B cell (primary cell): ENCODE results near the gene GNE. TPM values are rescaled to one million over a fixed set of nuclear protein-coding genes. Genes with fewer than 3 reads are reported as not detected.

Experiments used
- ATAC-seq: fragments of 200-7000 bp; cut with Tn5 transposase; one replicate; pipeline ENCODE4 v1.10.0; 2021; ENCODE audit warnings: low read depth, mild to moderate bottlenecking, moderate number of reproducible peaks, moderate library complexity
- CTCF ChIA-PET: fragments of 350-600 bp; sonication (Branson Sonifier 250); formaldehyde crosslinking; loops from one replicate; lab custom pipeline; 2021; ENCODE audit warnings: antibody characterized with exemption, inconsistent platforms; lab: Charles Lee
- POLR2A ChIA-PET: fragments of 350-600 bp; sonication (Branson Sonifier 250); formaldehyde crosslinking; loops from one replicate; lab custom pipeline; 2021; ENCODE audit warnings: antibody characterized with exemption; lab: Charles Lee
- DNase-seq: peaks from one replicate; pipeline ENCODE4 v3.0.0; 2013
- H2AFZ ChIP-seq: 2 replicates; pipeline ENCODE4 v1.6.1; 2012; ENCODE audit warnings: mild to moderate bottlenecking, low read depth, low read length; ENCODE audit not compliant: insufficient read depth, poor library complexity, severe bottlenecking
- H3K27ac ChIP-seq, 2 donors: 1 replicate in 1 of 2; 2 replicates in 1 of 2; pipeline ENCODE4 v1.5.1; 2012 to 2013; ENCODE audit warnings: low read length in 2 of 2, mild to moderate bottlenecking in 2 of 2, moderate library complexity in 1 of 2
- H3K27me3 ChIP-seq, 4 experiments: fragments of 200-600 bp in 1 of 4; sonication (generic) in 1 of 4; replicated peaks in 1 of 4; 1 replicate in 2 of 4; 2 replicates in 2 of 4; pipeline versions ENCODE4 v1.6.1 to v1.7.0; 2013 to 2016; ENCODE audit warnings: low read length in 3 of 4, mild to moderate bottlenecking in 2 of 4, mixed read lengths in 1 of 4, moderate library complexity in 1 of 4; ENCODE audit not compliant: insufficient read depth in 4 of 4, control insufficient read depth in 3 of 4; ENCODE audit errors: control extremely low read depth in 1 of 4
- H3K36me3 ChIP-seq, 2 experiments: replicated peaks in 1 of 2; 1 replicate in 1 of 2; 2 replicates in 1 of 2; pipeline versions ENCODE4 v1.6.1 to v1.7.1; 2013; ENCODE audit warnings: low read length in 1 of 2; ENCODE audit not compliant: insufficient read depth in 2 of 2, control insufficient read depth in 1 of 2; ENCODE audit errors: control extremely low read depth in 1 of 2, extremely low read depth in 1 of 2
- H3K4me1 ChIP-seq, 2 donors: fragments of 200-600 bp in 1 of 2; sonication (generic) in 1 of 2; 1 replicate in 1 of 2; 2 replicates in 1 of 2; pipeline versions ENCODE4 v1.5.1 to v1.6.1; 2013 to 2017; ENCODE audit warnings: low read length in 2 of 2; ENCODE audit not compliant: control insufficient read depth in 2 of 2, insufficient read depth in 2 of 2
- H3K4me2 ChIP-seq: replicated peaks from 2 replicates; pipeline ENCODE3; 2012; ENCODE audit warnings: mild to moderate bottlenecking, low read depth, low read length; ENCODE audit not compliant: poor library complexity, severe bottlenecking
- H3K4me3 ChIP-seq, 5 experiments: fragments of 200-600 bp in 1 of 5; sonication (generic) in 1 of 5; 1 replicate in 3 of 5; 2 replicates in 2 of 5; pipeline versions ENCODE4 v1.5.1 to v1.7.0; 2011 to 2016; ENCODE audit warnings: low read length in 4 of 5, mild to moderate bottlenecking in 4 of 5, low read depth in 2 of 5, control low read depth in 1 of 5, moderate library complexity in 1 of 5; ENCODE audit not compliant: insufficient read depth in 1 of 5; ENCODE audit errors: control extremely low read depth in 1 of 5, extremely low read depth in 1 of 5
- H3K79me2 ChIP-seq: fragments of 200-600 bp; sonication (generic); one replicate; pipeline ENCODE4 v1.6.0; 2016; ENCODE audit warnings: low read length; ENCODE audit not compliant: control insufficient read depth, insufficient read depth
- H3K9ac ChIP-seq: fragments of 200-600 bp; sonication (generic); 2 replicates; pipeline ENCODE4 v1.6.1; 2017; ENCODE audit warnings: mild to moderate bottlenecking, low read length, moderate library complexity
- H3K9me3 ChIP-seq, 3 donors: one replicate each; pipeline versions ENCODE4 v1.6.1 to v1.7.1; 2013; ENCODE audit warnings: low read length in 2 of 3; ENCODE audit not compliant: control insufficient read depth in 2 of 3, insufficient read depth in 1 of 3; ENCODE audit errors: control extremely low read depth in 1 of 3
- H4K20me1 ChIP-seq: 2 replicates; pipeline ENCODE4 v1.6.0; 2012; ENCODE audit warnings: mild to moderate bottlenecking, low read length; ENCODE audit not compliant: insufficient read depth, control insufficient read depth, poor library complexity, severe bottlenecking
- H3K27ac Mint-ChIP-seq: one replicate; pipeline ENCODE4 v1.8.0; 2021; ENCODE audit warnings: mixed read lengths
- H3K27me3 Mint-ChIP-seq: one replicate; pipeline ENCODE4 v1.8.0; 2021; ENCODE audit warnings: mixed read lengths
- H3K4me1 Mint-ChIP-seq: one replicate; pipeline ENCODE4 v1.8.0; 2021; ENCODE audit warnings: mixed read lengths
- H3K4me3 Mint-ChIP-seq: one replicate; pipeline ENCODE4 v1.8.0; 2021; ENCODE audit warnings: mixed read lengths
- H3K9me3 Mint-ChIP-seq: one replicate; pipeline ENCODE4 v1.8.0; 2022; ENCODE audit warnings: mixed read lengths; ENCODE audit not compliant: insufficient read depth
- EZH2 ChIP-seq: IDR thresholded peaks from 2 replicates; pipeline ENCODE4 v1.6.1; 2012; ENCODE audit warnings: borderline replicate concordance, low read depth, mild to moderate bottlenecking, moderate library complexity, low read length; ENCODE audit not compliant: insufficient read depth, poor library complexity, severe bottlenecking
- WGBS: methylation state at CpG from one replicate; pipeline ENCODE4 v1.1.5; 2013; ENCODE audit warnings: missing lambda C conversion rate; ENCODE audit not compliant: insufficient coverage; 5-methylcytosine and 5-hydroxymethylcytosine counted together
- intact Hi-C: fragments of 100-400 bp; cut with micrococcal nuclease; formaldehyde crosslinking; loops from one replicate; pipeline ENCODE4 v1.10.0; 2022
- polyA plus RNA-seq: library from polyadenylated mRNA; depleted of rRNA; stranded (reverse); fragments of >200 nt; gene quantifications from 2 replicates; pipeline ENCODE4 v1.2.3, GENCODE V29; 2012
- total RNA-seq, 2 donors: library from RNA; stranded (reverse); fragments of 120-200 nt in 1 of 2; gene quantifications; 1 replicate in 1 of 2; 2 replicates in 1 of 2; pipeline versions ENCODE4 v1.2.3 to v1.2.4, GENCODE V29; 2013 to 2022
- TF ChIP-seq, protein P1 (sequence below): fragments of 200-600 bp; IDR thresholded peaks from one replicate; pipeline ENCODE4 v1.8.0; 2022; ENCODE audit warnings: antibody characterized with exemption, mild to moderate bottlenecking

Gene GNE
- total and polyA plus RNA-seq, 2 donors (not counting 1 experiment from before 2014, with no cell fraction given): 8.3 to 20.6 TPM

- intact Hi-C loops: no loop called here
- ATAC-seq: no peak
- Mint-ChIP-seq H3K9me3 (no peaks in the 10 kb centered on the region), H3K4me1 (no peaks in the 10 kb centered on the region), H3K27me3 (no peaks in the 10 kb centered on the region), H3K4me3 (no peak overlapping the region), H3K27ac (no peak overlapping the region)
- WGBS: 100% methylated on average over 1 of the region's 2 CpGs
- Histone ChIP-seq H3K4me1 (no peaks in the 10 kb centered on the region), H3K36me3 (no peaks in the 10 kb centered on the region), H4K20me1 (no peaks in the 10 kb centered on the region), H3K4me2 (no peak overlapping the region), H3K4me3 (no peak overlapping the region), H3K9ac (no peak overlapping the region), H3K27ac (no peak overlapping the region), H3K9me3 (no peaks in the 10 kb centered on the region), H3K79me2 (no peaks in the 10 kb centered on the region), H3K27me3 (no peaks in the 10 kb centered on the region), H2AFZ (no peak overlapping the region)
- TF ChIP-seq, protein P1, sequence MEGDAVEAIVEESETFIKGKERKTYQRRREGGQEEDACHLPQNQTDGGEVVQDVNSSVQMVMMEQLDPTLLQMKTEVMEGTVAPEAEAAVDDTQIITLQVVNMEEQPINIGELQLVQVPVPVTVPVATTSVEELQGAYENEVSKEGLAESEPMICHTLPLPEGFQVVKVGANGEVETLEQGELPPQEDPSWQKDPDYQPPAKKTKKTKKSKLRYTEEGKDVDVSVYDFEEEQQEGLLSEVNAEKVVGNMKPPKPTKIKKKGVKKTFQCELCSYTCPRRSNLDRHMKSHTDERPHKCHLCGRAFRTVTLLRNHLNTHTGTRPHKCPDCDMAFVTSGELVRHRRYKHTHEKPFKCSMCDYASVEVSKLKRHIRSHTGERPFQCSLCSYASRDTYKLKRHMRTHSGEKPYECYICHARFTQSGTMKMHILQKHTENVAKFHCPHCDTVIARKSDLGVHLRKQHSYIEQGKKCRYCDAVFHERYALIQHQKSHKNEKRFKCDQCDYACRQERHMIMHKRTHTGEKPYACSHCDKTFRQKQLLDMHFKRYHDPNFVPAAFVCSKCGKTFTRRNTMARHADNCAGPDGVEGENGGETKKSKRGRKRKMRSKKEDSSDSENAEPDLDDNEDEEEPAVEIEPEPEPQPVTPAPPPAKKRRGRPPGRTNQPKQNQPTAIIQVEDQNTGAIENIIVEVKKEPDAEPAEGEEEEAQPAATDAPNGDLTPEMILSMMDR: no peak
- TF ChIP-seq EZH2: no peak
- no peak for DNase-seq
- ChIA-PET CTCF (interaction anchor here (0.6 kb wide), 1 partner anchor 315 kb away, joined by 4 read pairs; no protein-coding TSS in a partner anchor), POLR2A (no interaction called here)
Observed at GRCh38 chr9:36278243-36278642, 20.0 kb upstream of the GNE start.

- TF ChIP-seq, protein P1: no peak
- no peak for TF ChIP-seq EZH2
- Histone ChIP-seq H3K27me3 (no peaks in the 10 kb centered on the region), H3K9me3 (no peaks in the 10 kb centered on the region), H3K79me2 (no peaks in the 10 kb centered on the region), H4K20me1 (no peaks in the 10 kb centered on the region), H3K4me1 (no peaks in the 10 kb centered on the region), H3K4me2 (no peak overlapping the region), H3K9ac (no peak overlapping the region), H3K4me3 (no peak overlapping the region), H3K27ac (no peak overlapping the region), H2AFZ (no peak overlapping the region), H3K36me3 (no peaks in the 10 kb centered on the region)
- Mint-ChIP-seq H3K27ac (no peak overlapping the region), H3K9me3 (no peaks in the 10 kb centered on the region), H3K4me1 (no peaks in the 10 kb centered on the region), H3K27me3 (no peaks in the 10 kb centered on the region), H3K4me3 (no peak overlapping the region)
- intact Hi-C loops: no loop called here
- ATAC-seq (no peak), DNase-seq (no peak)
- POLR2A ChIA-PET: interaction anchor here (0.7 kb wide), 1 partner anchor 8 kb away, joined by 7 read pairs; no protein-coding TSS in a partner anchor
- whole genome bisulfite sequencing: 40% methylated on average over 2 of the region's 7 CpGs
- CTCF ChIA-PET: no interaction called here
Observed at GRCh38 chr9:36276781-36277181, 18.5 kb upstream of the GNE start.
